Neural progenitor cell (in vitro differentiated cells): Measurements from ENCODE around the gene SRSF7.

Experiments
- CTCF ChIP-seq: fragments of 200-600 bp; sonication (generic); IDR thresholded peaks from 2 replicates; pipeline ENCODE4 v1.5.1; 2017; ENCODE audit warnings: antibody characterized with exemption, mild to moderate bottlenecking
- EZH2 ChIP-seq: fragments of 200-600 bp; sonication (generic); IDR thresholded peaks from 2 replicates; pipeline ENCODE4 v1.6.1; 2017; ENCODE audit warnings: antibody characterized with exemption, mild to moderate bottlenecking, moderate library complexity

DNA sequence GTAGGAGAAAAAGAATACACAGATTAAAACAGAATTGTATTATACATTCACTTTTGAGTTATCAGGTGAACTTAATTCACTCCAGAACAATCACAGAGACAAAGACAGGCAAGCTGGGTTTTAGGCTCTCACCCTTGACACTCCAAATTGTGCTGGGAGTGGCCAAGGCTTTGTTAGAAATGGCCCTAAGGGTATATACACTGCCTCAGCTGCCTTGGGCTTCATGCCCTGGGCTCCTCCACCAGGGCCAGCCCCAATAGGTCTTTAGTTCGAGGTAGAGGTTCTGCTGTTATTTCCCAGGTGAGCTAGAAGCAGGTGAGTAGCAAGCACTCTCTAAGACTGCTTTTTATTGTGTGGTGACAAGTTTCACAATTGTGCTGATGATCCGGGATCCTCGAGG, 46.8 kb upstream of the SRSF7 start:
- TF ChIP-seq CTCF (no peak), EZH2 (no peak)
